Loucy (cell line): Measurements from ENCODE around the gene SLX4.

Experiments
- EZH2phosphoT487 ChIP-seq: fragments of 200-600 bp; IDR thresholded peaks from 2 replicates; pipeline ENCODE4 v1.6.1; 2018; ENCODE audit warnings: antibody characterized with exemption, mild to moderate bottlenecking, moderate library complexity, borderline replicate concordance
- TF ChIP-seq, protein P1 (sequence below): fragments of 200-600 bp; sonication (generic); conservative IDR thresholded peaks from 2 replicates; pipeline ENCODE4 v1.5.1; 2014; ENCODE audit warnings: mild to moderate bottlenecking, antibody characterized with exemption, low read length

DNA sequence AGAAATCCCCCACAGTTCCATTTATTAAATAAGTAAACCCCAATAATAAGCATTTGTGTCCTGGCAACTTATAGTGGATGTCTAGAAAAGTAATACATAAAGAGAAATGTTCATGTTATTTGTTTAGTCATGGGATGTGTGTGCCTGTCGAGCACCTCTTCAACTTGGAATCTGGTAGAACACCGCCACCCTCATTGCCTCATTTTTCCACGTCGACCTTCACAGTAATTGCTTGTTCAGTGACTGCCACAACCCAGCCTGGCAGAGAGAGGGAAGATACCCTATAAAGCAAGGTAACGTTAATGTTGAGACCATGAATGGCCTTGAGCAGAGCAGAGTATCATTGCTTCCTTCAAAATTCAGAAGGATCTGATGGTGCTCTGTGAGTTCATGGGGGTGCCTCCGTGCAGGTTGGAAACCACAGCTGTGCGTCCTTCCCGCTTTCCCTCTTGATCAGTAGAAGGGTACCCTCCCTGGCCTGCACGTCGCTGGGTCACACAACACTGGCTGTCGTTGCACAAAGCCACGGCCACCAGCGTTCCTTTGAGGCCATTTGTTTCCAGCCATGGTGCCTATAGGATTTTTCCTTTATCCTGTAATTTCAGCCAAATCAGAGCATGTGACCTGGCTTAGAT is 39.3 kb upstream of the SLX4 start:
- TF ChIP-seq, protein P1, sequence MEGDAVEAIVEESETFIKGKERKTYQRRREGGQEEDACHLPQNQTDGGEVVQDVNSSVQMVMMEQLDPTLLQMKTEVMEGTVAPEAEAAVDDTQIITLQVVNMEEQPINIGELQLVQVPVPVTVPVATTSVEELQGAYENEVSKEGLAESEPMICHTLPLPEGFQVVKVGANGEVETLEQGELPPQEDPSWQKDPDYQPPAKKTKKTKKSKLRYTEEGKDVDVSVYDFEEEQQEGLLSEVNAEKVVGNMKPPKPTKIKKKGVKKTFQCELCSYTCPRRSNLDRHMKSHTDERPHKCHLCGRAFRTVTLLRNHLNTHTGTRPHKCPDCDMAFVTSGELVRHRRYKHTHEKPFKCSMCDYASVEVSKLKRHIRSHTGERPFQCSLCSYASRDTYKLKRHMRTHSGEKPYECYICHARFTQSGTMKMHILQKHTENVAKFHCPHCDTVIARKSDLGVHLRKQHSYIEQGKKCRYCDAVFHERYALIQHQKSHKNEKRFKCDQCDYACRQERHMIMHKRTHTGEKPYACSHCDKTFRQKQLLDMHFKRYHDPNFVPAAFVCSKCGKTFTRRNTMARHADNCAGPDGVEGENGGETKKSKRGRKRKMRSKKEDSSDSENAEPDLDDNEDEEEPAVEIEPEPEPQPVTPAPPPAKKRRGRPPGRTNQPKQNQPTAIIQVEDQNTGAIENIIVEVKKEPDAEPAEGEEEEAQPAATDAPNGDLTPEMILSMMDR, result no peak
- no peak for TF ChIP-seq EZH2phosphoT487
